Smooth muscle cell (in vitro differentiated cells): ENCODE measurements around the gene ZNF609. TPM values are rescaled to one million over a fixed set of nuclear protein-coding genes. Genes with fewer than 3 reads are reported as not detected.
A peak's percentile ranks its signal among the peaks of the same experiment; 100 is the strongest.

Experiments
- DNase-seq: peaks from one replicate; lab custom pipeline; 2025; ENCODE audit not compliant: unreplicated experiment; lab: John Stamatoyannopoulos, UW
- H2AFZ ChIP-seq: fragments of 200-600 bp; sonication (generic); 2 replicates; pipeline ENCODE4 v1.6.0; 2016; ENCODE audit warnings: antibody characterized with exemption, low read depth, mild to moderate bottlenecking
- H3F3A ChIP-seq: fragments of 200-600 bp; sonication (generic); 2 replicates; pipeline ENCODE4 v1.6.0; 2017; ENCODE audit warnings: antibody characterized with exemption, low read depth
- H3K27ac ChIP-seq: fragments of 200-600 bp; sonication (generic); 2 replicates; pipeline ENCODE4 v1.5.1; 2016; ENCODE audit warnings: low read depth, mild to moderate bottlenecking
- H3K27me3 ChIP-seq: fragments of 200-600 bp; sonication (generic); 2 replicates; pipeline ENCODE4 v1.6.1; 2016; ENCODE audit warnings: low read depth, mild to moderate bottlenecking
- H3K36me3 ChIP-seq: fragments of 200-600 bp; sonication (generic); 2 replicates; pipeline ENCODE4 v1.5.1; 2016; ENCODE audit warnings: low read depth
- H3K4me1 ChIP-seq: fragments of 200-600 bp; sonication (generic); 2 replicates; pipeline ENCODE4 v1.5.1; 2016; ENCODE audit warnings: low read depth
- H3K4me2 ChIP-seq: fragments of 200-600 bp; sonication (generic); 2 replicates; pipeline ENCODE4 v1.6.0; 2016; ENCODE audit warnings: mild to moderate bottlenecking
- H3K4me3 ChIP-seq: fragments of 200-600 bp; sonication (generic); 2 replicates; pipeline ENCODE4 v1.5.1; 2016; ENCODE audit warnings: mild to moderate bottlenecking
- H3K79me2 ChIP-seq: fragments of 200-600 bp; sonication (generic); 2 replicates; pipeline ENCODE4 v1.6.0; 2016; ENCODE audit warnings: low read depth, mild to moderate bottlenecking
- H3K9ac ChIP-seq: fragments of 200-600 bp; sonication (generic); 2 replicates; pipeline ENCODE4 v1.6.0; 2016; ENCODE audit warnings: low read depth
- H3K9me3 ChIP-seq: fragments of 200-600 bp; sonication (generic); replicated peaks from 2 replicates; pipeline ENCODE4 v1.5.1; 2016; ENCODE audit warnings: low read depth
- H4K20me1 ChIP-seq: fragments of 200-600 bp; sonication (generic); 2 replicates; pipeline ENCODE4 v1.6.0; 2016; ENCODE audit warnings: low read depth
- WGBS: methylation state at CpG from one replicate; pipeline ENCODE4 v1.1.7; 2016; ENCODE audit warnings: low lambda C conversion rate; 5-methylcytosine and 5-hydroxymethylcytosine counted together
- polyA plus RNA-seq: library from polyadenylated mRNA; unstranded; fragments of >200 nt; fragmentation: Nextera tagmentation; extraction: Ambion mirVana; gene quantifications from 2 replicates; pipeline ENCODE4 v1.2.1, GENCODE V29; 2016
- total RNA-seq: library from RNA; depleted of rRNA; stranded (reverse); fragments of >200 nt; gene quantifications from 2 replicates; pipeline ENCODE4 v1.2.3, GENCODE V29; 2014
- TF ChIP-seq, protein P1 (sequence below): fragments of 200-600 bp; sonication (generic); IDR thresholded peaks from 2 replicates; pipeline ENCODE4 v1.5.1; 2017; ENCODE audit warnings: borderline replicate concordance, mild to moderate bottlenecking, antibody characterized with exemption; ENCODE audit not compliant: insufficient read depth, poor library complexity, severe bottlenecking

The ZNF609 gene
- total and polyA plus RNA-seq, 2 experiments from 2014 or later: 9.9 to 15.6 TPM

DNA sequence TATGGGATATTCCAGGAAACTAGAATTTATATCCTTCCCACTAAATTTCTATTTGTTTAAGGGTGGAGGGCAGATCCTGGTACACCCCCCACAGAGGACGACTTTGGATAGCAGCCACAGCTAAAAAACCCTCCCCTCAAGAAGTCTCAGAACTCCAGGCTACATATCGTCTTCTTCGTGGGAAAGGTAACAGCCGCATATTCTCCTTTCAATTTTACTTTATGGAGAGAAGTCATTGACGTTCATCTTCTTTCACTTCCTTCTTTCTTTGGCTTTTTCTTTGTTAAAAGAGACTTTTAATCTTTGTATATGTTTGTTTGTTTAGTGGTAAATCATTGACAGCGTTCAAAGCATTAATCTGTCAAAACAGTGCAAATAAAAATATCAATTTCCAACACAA lies 36.4 kb upstream of the ZNF609 start:
- TF ChIP-seq, protein P1, sequence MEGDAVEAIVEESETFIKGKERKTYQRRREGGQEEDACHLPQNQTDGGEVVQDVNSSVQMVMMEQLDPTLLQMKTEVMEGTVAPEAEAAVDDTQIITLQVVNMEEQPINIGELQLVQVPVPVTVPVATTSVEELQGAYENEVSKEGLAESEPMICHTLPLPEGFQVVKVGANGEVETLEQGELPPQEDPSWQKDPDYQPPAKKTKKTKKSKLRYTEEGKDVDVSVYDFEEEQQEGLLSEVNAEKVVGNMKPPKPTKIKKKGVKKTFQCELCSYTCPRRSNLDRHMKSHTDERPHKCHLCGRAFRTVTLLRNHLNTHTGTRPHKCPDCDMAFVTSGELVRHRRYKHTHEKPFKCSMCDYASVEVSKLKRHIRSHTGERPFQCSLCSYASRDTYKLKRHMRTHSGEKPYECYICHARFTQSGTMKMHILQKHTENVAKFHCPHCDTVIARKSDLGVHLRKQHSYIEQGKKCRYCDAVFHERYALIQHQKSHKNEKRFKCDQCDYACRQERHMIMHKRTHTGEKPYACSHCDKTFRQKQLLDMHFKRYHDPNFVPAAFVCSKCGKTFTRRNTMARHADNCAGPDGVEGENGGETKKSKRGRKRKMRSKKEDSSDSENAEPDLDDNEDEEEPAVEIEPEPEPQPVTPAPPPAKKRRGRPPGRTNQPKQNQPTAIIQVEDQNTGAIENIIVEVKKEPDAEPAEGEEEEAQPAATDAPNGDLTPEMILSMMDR: no peak
- Histone ChIP-seq H3K4me1 (no peaks in the 10 kb centered on the region), H3K9ac (no peak overlapping the region), H3K27ac (no peak overlapping the region), H3K27me3 (no peaks in the 10 kb centered on the region), H3K4me3 (no peak overlapping the region), H3F3A (no peaks in the 10 kb centered on the region), H4K20me1 (peaks cover 4% of the 10 kb centered on the region), H3K36me3 (peaks cover 26% of the 10 kb centered on the region), H3K79me2 (no peaks in the 10 kb centered on the region), H3K4me2 (no peak overlapping the region), H3K9me3 (no peaks in the 10 kb centered on the region), H2AFZ (no peak overlapping the region)
- DNase-seq: no peak
- 96% methylated on average over 6 of the region's 6 CpGs for WGBS

GRCh38 chr15:64425221-64425620 lies 35.2 kb upstream of the ZNF609 start:
- Histone ChIP-seq H3K27ac (no peak overlapping the region), H3K4me1 (peaks cover 6% of the 10 kb centered on the region), H2AFZ (no peak overlapping the region), H3K79me2 (no peaks in the 10 kb centered on the region), H3F3A (peaks cover 10% of the 10 kb centered on the region), H3K4me3 (no peak overlapping the region), H3K9ac (no peak overlapping the region), H3K27me3 (no peaks in the 10 kb centered on the region), H3K9me3 (no peaks in the 10 kb centered on the region), H3K36me3 (peaks cover 24% of the 10 kb centered on the region), H4K20me1 (peaks cover 15% of the 10 kb centered on the region), H3K4me2 (no peak overlapping the region)
- no peak for DNase-seq
- WGBS: 97% methylated on average over 3 of the region's 3 CpGs
- TF ChIP-seq, protein P1: no peak

DNA sequence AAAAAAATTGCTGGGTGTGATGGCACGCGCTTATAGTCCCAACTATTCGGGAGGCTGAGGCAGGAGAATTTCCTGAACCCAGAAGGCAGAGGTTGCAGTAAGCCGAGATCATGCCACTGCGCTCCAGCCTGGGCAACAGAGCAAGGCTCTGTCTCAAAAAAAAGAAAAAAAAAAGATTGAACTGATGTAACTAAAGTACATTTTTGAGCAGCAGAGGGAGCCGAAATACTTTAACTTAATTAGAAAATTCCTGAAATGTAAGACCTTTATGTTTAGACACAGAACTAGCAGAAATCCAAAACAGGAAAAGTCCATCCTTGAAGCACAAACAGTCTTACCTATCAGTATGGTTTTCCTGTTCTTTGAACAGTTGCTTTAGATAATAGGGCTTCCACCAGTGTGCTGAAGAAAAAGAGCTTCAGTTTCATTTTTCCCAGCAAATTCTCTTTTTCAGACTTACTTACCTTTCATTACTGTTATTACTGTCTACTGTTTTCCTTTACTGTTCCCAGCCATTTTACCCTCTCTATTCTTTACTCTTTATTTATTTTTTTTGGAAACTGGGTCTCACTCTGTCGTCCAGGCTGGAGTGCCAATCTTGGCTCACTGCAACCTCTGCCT lies 33.4 kb upstream of the ZNF609 start:
- H3K36me3 ChIP-seq: peaks cover 24% of the 10 kb centered on the region
- no peak overlapping the region for H2AFZ ChIP-seq
- H3K27ac ChIP-seq: no peak overlapping the region
- DNase-seq: no peak
- no peak overlapping the region for H3K9ac ChIP-seq
- H3F3A ChIP-seq: peaks cover 10% of the 10 kb centered on the region
- no peak overlapping the region for H3K4me2 ChIP-seq
- H3K4me1 ChIP-seq: peaks cover 11% of the 10 kb centered on the region
- H3K27me3 ChIP-seq: no peaks in the 10 kb centered on the region
- H3K4me3 ChIP-seq: no peak overlapping the region
- no peaks in the 10 kb centered on the region for H3K79me2 ChIP-seq
- 97% methylated on average over 7 of the region's 7 CpGs for WGBS
- H3K9me3 ChIP-seq: no peaks in the 10 kb centered on the region
- TF ChIP-seq, protein P1: peak; percentile 36
- peaks cover 20% of the 10 kb centered on the region for H4K20me1 ChIP-seq

- H3K9ac ChIP-seq: no peak overlapping the region
- peaks cover 20% of the 10 kb centered on the region for H4K20me1 ChIP-seq
- peaks cover 10% of the 10 kb centered on the region for H3F3A ChIP-seq
- H3K4me3 ChIP-seq: no peak overlapping the region
- H3K4me1 ChIP-seq: peaks cover 11% of the 10 kb centered on the region
- H3K4me2 ChIP-seq: peak overlapping the region; percentile 12
- peak overlapping the region; percentile 53 for H3K27ac ChIP-seq
- H3K27me3 ChIP-seq: no peaks in the 10 kb centered on the region
- no peak overlapping the region for H2AFZ ChIP-seq
- H3K79me2 ChIP-seq: no peaks in the 10 kb centered on the region
- H3K9me3 ChIP-seq: no peaks in the 10 kb centered on the region
- no peak for DNase-seq
- TF ChIP-seq, protein P1: no peak
- H3K36me3 ChIP-seq: peaks cover 13% of the 10 kb centered on the region
These were observed 30.9 kb upstream of the ZNF609 start for GRCh38 chr15:64429448-64429847.
